HL-60 (cell line): Measurements from ENCODE around the gene MAPK11.
A peak's percentile ranks its signal among the peaks of the same experiment; 100 is the strongest.

ENCODE experiments used
- POLR2AphosphoS5 ChIP-seq: IDR thresholded peaks from 2 replicates; pipeline ENCODE4 v1.6.1; 2012; ENCODE audit warnings: low read depth
- SPI1 ChIP-seq: IDR thresholded peaks from 2 replicates; pipeline ENCODE4 v1.6.1; 2012; ENCODE audit warnings: low read depth, mild to moderate bottlenecking, borderline replicate concordance
- TF ChIP-seq, protein P1 (sequence below): IDR thresholded peaks from one replicate; pipeline ENCODE4 v1.5.1; 2011; ENCODE audit warnings: low read length, control low read depth, inconsistent platforms; ENCODE audit not compliant: insufficient read depth

DNA sequence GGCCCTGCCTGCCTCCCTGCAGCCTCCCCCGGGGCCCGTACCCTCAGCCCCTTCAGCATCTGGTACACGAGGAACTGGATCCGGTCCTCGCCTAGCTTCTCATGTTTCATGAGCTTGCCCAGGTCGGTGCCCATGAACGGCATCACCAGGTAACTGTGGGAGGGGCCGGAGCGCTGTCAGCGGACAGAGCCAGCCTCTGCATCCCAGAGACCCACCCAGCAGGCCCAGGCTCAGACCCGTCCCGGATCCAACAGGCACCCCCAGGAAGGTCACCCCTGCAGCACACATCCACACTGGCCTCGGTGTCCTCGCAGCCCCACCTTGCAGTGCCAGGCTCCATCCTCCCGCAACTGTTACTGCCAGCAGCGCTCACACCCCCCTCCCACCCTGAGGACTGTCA, 13.1 kb downstream of the MAPK11 start:
- TF ChIP-seq, protein P1, sequence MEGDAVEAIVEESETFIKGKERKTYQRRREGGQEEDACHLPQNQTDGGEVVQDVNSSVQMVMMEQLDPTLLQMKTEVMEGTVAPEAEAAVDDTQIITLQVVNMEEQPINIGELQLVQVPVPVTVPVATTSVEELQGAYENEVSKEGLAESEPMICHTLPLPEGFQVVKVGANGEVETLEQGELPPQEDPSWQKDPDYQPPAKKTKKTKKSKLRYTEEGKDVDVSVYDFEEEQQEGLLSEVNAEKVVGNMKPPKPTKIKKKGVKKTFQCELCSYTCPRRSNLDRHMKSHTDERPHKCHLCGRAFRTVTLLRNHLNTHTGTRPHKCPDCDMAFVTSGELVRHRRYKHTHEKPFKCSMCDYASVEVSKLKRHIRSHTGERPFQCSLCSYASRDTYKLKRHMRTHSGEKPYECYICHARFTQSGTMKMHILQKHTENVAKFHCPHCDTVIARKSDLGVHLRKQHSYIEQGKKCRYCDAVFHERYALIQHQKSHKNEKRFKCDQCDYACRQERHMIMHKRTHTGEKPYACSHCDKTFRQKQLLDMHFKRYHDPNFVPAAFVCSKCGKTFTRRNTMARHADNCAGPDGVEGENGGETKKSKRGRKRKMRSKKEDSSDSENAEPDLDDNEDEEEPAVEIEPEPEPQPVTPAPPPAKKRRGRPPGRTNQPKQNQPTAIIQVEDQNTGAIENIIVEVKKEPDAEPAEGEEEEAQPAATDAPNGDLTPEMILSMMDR, result no peak
- TF ChIP-seq SPI1 (no peak), POLR2AphosphoS5 (0 out of 2 replicates have a peak, but pooled peaks have one; percentile 2)
